Esophagus squamous epithelium (tissue), 5 donors: ENCODE data around the gene DAB2IP. TPM values are rescaled to one million over a fixed set of nuclear protein-coding genes. Genes with fewer than 3 reads are reported as not detected.

Experiments used
- DNase-seq: peaks from one replicate; lab custom pipeline; 2025; lab: John Stamatoyannopoulos, UW
- H3K27ac ChIP-seq, 4 donors: fragments of 200-600 bp; sonication (generic); one replicate each; pipeline ENCODE4 v1.5.1; 2016 to 2019; ENCODE audit warnings: mild to moderate bottlenecking in 1 of 4
- H3K27me3 ChIP-seq, 4 donors: fragments of 200-600 bp; sonication (generic); 1 replicate in 3 of 4; 2 replicates in 1 of 4; pipeline versions ENCODE4 v1.5.1 to v1.6.0; 2017 to 2021; ENCODE audit warnings: antibody characterized with exemption in 1 of 4
- H3K36me3 ChIP-seq, 3 donors: fragments of 200-600 bp; sonication (generic); one replicate each; pipeline ENCODE4 v1.5.1; 2016 to 2019
- H3K4me1 ChIP-seq, 3 donors: fragments of 200-600 bp; sonication (generic); one replicate each; pipeline ENCODE4 v1.5.1; 2017 to 2019
- H3K4me3 ChIP-seq, 4 donors: fragments of 200-600 bp; sonication (generic); 1 replicate in 3 of 4; 2 replicates in 1 of 4; pipeline ENCODE4 v1.5.1; 2016 to 2019; ENCODE audit warnings: mild to moderate bottlenecking in 2 of 4, moderate library complexity in 1 of 4
- H3K9me3 ChIP-seq, 3 donors: fragments of 200-600 bp; sonication (generic); one replicate each; pipeline ENCODE4 v1.5.1; 2016 to 2019
- CTCF ChIP-seq, 6 experiments: fragments of 450-650 bp in 4 of 6; fragments of 200-600 bp in 2 of 6; sonication (generic) in 2 of 6; IDR thresholded peaks; one replicate each; pipeline ENCODE4 v1.5.1; 2016 to 2019; ENCODE audit warnings: antibody characterized with exemption in 6 of 6, mild to moderate bottlenecking in 4 of 6, moderate library complexity in 4 of 6
- POLR2A ChIP-seq, 4 donors: fragments of 450-650 bp; IDR thresholded peaks; one replicate each; pipeline ENCODE4 v1.6.1; 2017; ENCODE audit warnings: antibody characterized with exemption in 4 of 4, mild to moderate bottlenecking in 4 of 4, moderate library complexity in 3 of 4
- WGBS, 2 donors: methylation state at CpG; one replicate each; pipeline ENCODE4 v1.1.5; 2018; 5-methylcytosine and 5-hydroxymethylcytosine counted together
- intact Hi-C: fragments of 100-400 bp; cut with DNase I; formaldehyde crosslinking; loops from one replicate; pipeline ENCODE4 v1.15.0; 2022
- total RNA-seq, 4 donors: library from RNA; depleted of rRNA; stranded (reverse); fragments of >200 nt; gene quantifications; one replicate each; pipeline ENCODE4 v1.1.0, GENCODE V29; 2016
- donor health status: DM: yes; HTN: yes; CAD: no.

DAB2IP gene
- total RNA-seq, 4 donors from 2014 or later = 28.3 to 48.8 (median 38.1) TPM

DNA sequence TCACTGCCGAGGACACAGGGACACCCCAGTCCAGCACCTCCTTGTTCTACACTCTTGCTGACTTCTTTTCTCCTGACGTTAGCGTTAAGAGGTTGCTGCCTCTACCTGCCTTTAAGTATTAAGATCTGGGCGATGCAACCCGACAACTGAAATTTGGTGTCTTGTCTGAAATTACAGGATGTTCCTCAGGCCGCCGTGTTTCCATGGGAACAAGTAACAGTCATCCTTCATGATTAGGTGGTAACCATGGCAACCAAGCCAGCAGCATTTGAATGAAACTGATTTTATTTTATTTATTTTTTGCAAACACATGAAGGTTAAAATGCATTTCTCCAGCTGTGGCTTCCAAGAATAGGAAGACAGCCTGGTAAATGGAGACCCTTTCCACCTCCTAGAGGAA is 20.8 kb downstream of the DAB2IP start:
- Histone ChIP-seq H3K27ac (no peak overlapping the region), H3K4me1 (peaks cover 0 to 35% (median 2%) of the 10 kb centered on the region in 3 donors), H3K27me3 (no peaks in the 10 kb centered on the region), H3K4me3 (no peak overlapping the region), H3K36me3 (no peaks in the 10 kb centered on the region), H3K9me3 (no peaks in the 10 kb centered on the region)
- intact Hi-C loops = no loop called here
- TF ChIP-seq CTCF (IDR thresholded peaks at IDR 0.05) (no peak), POLR2A (IDR thresholded peaks at IDR 0.05) (no peak)
- DNase-seq = no peak
- WGBS, 2 donors = 80 to 86% methylated on average over 7 of the region's 7 CpGs

- no peak for TF ChIP-seq CTCF (IDR thresholded peaks at IDR 0.05)
- no peak for TF ChIP-seq POLR2A (IDR thresholded peaks at IDR 0.05)
- H3K27me3 ChIP-seq = no peaks in the 10 kb centered on the region
- intact Hi-C loops = no loop called here
- H3K4me1 ChIP-seq = peaks cover 0 to 35% (median 2%) of the 10 kb centered on the region in 3 donors
- no peaks in the 10 kb centered on the region for H3K36me3 ChIP-seq
- no peaks in the 10 kb centered on the region for H3K9me3 ChIP-seq
- WGBS, 2 donors = 83 to 88% methylated on average over 1 of the region's 1 CpG
- H3K27ac ChIP-seq = no peak overlapping the region
- no peak overlapping the region for H3K4me3 ChIP-seq
- no peak for DNase-seq
These were observed 21.6 kb downstream of the DAB2IP start for GRCh38 chr9:121672986-121673385.

DNA sequence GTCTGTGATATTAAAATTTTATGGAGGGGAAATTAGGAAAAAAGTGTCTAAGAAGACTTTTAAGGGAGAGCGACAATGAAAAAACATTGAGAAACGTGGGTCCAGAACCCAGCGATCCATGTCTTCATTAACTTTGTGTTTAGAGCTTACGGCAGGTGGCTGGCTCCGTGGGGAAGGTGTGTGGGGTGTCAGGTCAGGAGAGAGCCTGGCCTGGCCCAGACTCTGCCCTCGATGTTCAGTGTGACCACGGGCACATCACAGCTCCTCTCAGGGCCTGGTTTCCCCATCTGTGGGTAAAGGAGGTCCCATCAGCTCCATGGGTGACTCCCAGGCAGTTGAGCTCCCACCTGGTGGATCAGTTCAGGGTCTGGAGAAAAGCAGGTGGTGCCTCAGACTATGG is 22.1 kb downstream of the DAB2IP start:
- Histone ChIP-seq H3K36me3 (peaks cover 0 to 3% (median 0%) of the 10 kb centered on the region in 3 donors), H3K9me3 (no peaks in the 10 kb centered on the region), H3K4me1 (peaks cover 0 to 29% (median 2%) of the 10 kb centered on the region in 3 donors), H3K27ac (no peak overlapping the region), H3K27me3 (no peaks in the 10 kb centered on the region), H3K4me3 (no peak overlapping the region)
- 83 to 90% methylated on average over 5 to 6 of the region's 7 CpGs for WGBS, 2 donors
- intact Hi-C loops = no loop called here
- DNase-seq = no peak
- no peak for TF ChIP-seq POLR2A (IDR thresholded peaks at IDR 0.05)
- TF ChIP-seq CTCF (IDR thresholded peaks at IDR 0.05) = no peak

DNA sequence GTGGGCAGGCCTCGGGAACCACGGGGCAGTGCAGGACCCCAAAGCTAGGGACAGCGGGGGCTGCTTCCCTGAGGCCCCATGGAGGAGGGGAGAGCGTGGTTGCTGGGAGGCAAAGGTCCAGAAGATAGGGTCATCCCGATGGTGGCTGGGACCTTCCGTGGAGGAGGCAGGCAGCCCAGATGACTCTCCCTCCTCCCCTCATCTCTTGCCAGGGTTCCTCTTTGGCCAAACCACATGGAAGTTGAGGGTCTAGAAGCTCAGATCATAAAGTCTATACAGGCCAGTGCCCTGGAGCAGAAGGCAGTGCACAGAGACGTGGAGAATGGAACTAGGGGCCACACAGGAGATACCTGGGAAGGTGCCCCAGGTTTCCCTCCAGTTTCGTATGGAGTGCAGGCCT is 22.6 kb downstream of the DAB2IP start:
- H3K27ac ChIP-seq = no peak overlapping the region
- intact Hi-C loops = no loop called here
- peaks cover 0 to 29% (median 2%) of the 10 kb centered on the region in 3 donors for H3K4me1 ChIP-seq
- no peaks in the 10 kb centered on the region for H3K27me3 ChIP-seq
- H3K36me3 ChIP-seq = peaks cover 0 to 7% (median 0%) of the 10 kb centered on the region in 3 donors
- no peaks in the 10 kb centered on the region for H3K9me3 ChIP-seq
- no peak overlapping the region for H3K4me3 ChIP-seq
- WGBS, 2 donors = 83 to 86% methylated on average over 2 to 4 of the region's 8 CpGs
- DNase-seq = no peak
- no peak for TF ChIP-seq POLR2A (IDR thresholded peaks at IDR 0.05)
- no peak for TF ChIP-seq CTCF (IDR thresholded peaks at IDR 0.05)

GRCh38 chr9:121674952-121675351 is 23.5 kb downstream of the DAB2IP start:
- no peak for DNase-seq
- Histone ChIP-seq H3K27ac (no peak overlapping the region), H3K36me3 (peaks cover 0 to 9% (median 3%) of the 10 kb centered on the region in 3 donors), H3K4me1 (peaks cover 0 to 29% (median 2%) of the 10 kb centered on the region in 3 donors), H3K4me3 (no peak overlapping the region), H3K27me3 (no peaks in the 10 kb centered on the region), H3K9me3 (no peaks in the 10 kb centered on the region)
- no peak for TF ChIP-seq POLR2A (IDR thresholded peaks at IDR 0.05)
- no peak for TF ChIP-seq CTCF (IDR thresholded peaks at IDR 0.05)
- intact Hi-C loops = no loop called here
- WGBS, 2 donors = 22% methylated on average over 4 of the region's 6 CpGs; no CpG with 5 or more reads in 1 of the 2 donors
